ENCODE data around the gene VRK2.
A peak's percentile ranks its signal among the peaks of the same experiment; 100 is the strongest.

The VRK2 gene

DNA sequence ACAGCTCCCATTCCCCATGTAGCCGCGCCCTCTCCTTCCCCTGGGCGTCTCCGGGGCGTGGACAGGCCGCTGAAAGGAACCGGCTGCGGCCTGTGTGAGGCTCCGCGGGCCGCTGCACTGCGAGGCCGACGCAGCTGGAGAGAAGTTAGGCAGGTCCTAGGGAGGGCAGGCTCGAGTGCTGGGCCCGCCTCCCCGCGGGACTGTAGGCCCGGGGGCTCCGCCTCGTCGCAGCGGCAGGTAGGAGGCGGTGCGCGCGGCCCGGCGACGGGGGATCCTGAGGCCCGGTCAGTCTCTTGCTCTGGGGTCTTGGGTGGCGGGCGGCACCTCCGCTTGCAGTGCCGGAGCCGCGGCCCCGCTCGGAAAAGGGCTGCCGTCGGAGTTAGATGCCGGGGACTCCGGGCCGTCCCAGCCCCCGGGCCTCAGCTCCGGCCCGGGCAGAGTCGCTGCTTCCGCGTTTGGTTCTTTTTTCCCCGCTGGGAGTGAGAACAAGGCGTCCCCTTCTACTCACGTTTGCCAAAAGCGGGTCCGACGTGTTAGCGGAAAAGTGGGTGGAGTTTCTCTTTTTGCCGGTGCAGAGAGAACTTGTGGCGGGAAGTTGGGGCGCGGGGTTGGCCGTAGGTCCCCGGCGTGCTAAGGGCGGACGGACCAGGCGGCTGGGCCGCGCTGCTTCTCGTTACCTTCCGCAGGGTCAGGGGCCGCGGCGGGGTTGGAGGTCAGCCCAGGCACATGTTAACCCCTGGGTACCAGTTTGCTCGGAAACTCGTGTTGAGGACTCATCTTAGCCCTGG lies at the start of gene VRK2:
VRK2 (plus strand) TSS at position 222 of the 788 bp plus-strand sequence. CDS start 2,026 bp downstream, outside the sequence.
- peak; percentile 79 for DNase-seq (ENCODE audit: low read depth)

DNA sequence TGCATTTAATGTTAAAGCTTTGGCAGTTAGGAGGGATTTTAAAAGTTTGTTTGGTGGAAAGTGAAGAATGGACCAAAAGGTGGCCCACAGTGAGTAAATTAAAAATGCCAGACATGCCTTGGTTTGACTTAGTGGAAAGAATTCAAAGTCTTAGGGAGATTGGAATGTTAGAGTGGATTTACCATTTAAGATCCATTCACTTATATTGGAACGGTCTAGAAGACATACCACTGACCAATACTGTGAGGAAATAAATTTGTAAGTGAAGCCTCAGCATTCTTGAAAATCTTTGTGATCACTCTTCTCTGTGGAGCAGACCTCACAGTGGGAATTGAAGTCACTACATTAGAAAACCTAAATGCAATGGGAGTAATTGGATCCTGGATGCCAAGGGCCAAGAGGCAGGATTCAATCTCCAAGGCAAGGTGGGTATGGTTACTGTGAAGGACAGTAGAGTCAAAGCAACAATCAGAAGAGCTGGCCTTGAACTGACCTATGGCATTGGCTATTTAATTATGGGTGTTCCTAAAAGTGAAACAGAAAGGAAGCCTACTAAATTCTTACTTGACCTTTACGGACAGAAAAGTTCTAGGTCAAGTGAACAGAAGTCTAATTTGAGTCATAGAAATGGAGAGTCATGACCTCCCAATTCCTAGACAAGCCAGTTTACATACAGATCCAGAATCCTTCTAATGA lies 40.2 kb upstream of the VRK2 start:
- no peak for DNase-seq (ENCODE audit: low read depth)

DNA sequence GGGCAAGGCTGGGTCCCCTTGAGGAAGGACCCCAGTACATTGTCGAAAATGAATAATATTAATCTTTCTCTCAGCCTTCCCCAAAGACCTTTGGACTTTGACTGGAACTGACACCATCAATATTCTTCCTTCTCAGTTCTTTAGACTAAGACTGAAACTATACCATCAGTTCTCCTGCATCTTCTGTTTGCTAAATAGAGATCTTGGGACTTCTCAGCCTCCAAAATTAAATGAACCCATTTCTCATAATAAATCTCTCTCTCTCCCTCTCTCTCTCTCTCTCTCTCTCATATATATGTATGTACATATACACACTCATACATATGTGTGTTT lies 39.7 kb upstream of the VRK2 start:
- DNase-seq (ENCODE audit: low read depth): no peak

DNA sequence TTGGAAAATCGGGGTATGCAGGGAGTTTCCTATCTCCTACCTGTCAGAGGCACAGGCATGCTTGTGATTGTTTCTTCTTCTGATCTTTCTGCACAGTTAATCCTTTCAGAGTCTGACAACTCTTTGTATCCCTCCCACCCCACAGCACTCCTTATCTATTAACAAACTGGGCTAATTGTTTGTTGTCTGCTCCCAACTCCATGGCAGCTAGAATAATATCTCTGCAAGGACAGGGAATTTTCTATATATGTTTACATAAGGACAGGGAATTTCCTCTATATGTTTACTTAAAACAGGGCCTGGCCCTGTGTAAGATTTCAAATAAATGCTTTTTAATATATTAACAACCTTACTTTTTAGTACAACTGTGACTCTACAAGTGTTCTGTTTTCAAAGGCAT lies 36.0 kb upstream of the VRK2 start:
- DNase-seq (ENCODE audit: low read depth): no peak

DNA sequence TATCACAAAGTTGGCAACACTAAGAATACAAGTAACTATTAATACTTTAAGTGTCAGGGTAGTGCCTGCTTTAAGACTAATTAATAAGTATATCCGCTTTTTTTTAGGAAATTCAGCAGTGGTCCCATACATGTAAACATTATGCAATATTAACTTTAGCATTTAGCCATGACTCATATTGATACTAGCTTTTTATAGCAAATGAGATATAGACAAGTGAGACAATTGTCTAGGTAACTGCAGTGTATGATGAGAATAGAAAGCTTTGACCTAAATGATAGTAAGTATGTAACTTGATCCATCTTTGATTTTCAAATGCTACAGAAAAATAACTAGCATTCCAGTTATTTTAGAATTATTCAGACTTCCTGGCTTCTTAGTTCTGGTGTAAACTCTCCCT lies 27.4 kb upstream of the VRK2 start:
- no peak for DNase-seq (ENCODE audit: low read depth)

DNA sequence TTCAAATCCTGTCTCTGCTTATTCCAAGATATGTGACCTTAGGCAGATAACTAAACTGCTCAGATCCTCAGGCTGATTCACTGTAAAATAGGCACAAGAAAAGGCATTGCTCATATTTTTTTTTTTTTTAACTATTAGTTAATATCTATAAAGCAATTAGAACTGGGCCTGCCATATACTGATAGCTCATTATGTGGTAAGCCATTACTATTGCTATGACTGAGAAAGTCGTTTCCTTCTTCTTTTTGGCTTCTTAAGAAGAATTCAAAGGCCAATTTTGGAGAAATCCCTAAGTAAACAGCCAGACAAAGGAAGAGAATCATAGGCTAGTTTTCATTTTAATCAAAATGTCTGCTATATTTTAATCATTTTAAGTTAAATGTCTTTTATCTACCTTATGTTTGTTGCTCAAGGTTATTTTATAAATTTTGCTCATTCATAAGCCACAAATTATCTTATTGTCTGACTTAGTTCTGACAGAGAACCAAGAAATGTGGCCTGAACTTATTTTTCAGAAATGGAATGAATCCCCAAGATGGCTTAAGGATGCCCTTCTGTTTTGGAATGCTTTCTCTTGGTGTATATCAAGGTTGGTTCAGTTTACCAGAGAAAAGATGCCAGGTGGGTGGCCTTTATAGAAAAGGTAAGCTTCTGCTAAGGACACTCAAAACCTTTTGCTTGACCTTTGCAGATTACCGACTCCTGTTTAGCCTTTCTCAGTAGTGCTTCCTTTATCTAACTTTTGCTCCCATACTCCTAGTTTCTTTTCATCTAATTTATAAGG lies 21.3 kb upstream of the VRK2 start:
- no peak for DNase-seq (ENCODE audit: low read depth)

DNA sequence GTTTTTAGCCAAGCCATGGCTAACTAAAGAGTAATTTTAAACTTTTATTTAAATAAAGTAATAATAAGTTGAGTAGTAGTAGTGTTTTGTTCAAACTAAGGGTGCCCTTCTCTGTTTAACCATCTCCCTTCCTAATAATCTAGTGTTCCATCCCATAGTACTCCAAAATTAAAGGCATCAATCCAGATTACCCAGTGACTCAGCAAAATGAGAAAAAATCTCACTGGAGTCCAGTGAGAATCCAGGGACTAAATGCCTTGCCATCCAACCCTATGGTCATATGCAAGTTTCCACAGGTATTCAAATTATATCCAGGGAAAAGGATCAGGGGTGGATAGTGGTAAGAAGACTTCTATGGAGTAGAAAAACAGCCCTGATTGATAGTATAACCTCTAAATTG lies 19.6 kb upstream of the VRK2 start:
- no peak for DNase-seq (ENCODE audit: low read depth)

DNA sequence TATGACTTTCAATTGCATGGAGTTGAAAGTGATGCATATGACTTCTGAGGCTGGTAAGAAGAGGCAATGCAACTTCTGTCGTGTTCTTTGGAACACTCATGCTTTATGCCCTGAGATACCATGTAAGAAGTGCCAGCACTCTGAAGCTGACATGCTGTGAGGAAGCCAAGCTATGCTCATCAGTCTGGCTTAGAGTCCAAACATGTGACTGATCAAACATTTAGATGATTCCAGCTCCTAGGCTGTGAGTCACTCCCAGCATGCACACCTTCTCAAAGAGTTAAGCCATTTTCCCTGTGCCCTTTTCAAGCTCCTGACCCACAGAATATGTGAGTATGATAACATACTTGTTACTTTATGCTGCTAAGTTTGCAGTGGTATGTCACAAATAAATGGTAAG lies 15.8 kb upstream of the VRK2 start:
- DNase-seq (ENCODE audit: low read depth): no peak

DNA sequence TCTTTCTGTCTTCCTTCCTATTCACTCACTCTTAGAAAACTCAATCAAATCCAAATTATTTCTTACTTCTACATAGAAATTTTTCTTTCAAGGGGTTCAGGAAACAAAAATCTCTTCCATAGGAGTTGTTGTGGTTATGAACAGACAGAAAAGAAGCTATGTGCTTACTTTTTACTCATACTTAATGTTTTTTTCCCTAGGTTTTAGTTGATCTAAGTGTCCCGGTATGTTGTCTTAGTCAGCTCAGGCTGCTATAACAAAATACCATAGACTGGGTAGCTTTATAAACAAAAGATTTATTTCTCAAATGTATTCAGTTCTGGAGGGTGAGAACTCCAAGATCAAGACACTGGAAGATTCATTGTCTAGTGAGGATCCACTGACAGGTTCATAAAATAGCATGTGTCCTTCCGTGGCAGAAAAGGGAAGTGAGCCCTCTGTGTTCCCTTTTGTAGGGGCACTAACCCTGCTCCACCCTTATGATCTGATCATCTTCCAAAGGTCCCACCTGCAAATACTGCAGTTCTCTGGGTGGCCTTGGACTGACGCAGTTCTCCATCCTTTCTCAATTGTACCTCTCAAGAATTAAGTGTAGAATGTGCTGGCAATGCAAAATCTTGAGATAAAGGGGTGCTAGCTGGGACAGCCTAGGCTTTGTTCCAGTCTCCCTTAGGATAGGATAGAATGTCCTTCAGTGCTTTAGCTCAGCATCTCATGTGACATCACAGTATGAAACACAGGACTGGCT lies 14.4 kb upstream of the VRK2 start:
- no peak for DNase-seq (ENCODE audit: low read depth)

DNA sequence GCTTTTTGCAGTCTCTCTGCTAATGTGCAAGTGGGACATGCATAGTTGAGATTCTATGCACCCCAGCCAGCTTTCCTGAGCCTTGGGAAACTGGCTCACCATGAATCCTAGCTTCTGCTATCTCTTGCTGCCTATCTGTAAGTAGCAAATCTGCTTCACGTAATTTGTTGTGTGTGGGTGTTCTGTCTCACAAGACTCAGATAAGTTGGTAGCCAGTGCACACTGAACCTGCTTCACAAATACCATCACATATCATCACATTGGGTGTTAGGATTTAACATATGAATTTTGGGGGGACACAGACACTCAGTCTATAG lies 13.9 kb upstream of the VRK2 start:
- no peak for DNase-seq (ENCODE audit: low read depth)

DNA sequence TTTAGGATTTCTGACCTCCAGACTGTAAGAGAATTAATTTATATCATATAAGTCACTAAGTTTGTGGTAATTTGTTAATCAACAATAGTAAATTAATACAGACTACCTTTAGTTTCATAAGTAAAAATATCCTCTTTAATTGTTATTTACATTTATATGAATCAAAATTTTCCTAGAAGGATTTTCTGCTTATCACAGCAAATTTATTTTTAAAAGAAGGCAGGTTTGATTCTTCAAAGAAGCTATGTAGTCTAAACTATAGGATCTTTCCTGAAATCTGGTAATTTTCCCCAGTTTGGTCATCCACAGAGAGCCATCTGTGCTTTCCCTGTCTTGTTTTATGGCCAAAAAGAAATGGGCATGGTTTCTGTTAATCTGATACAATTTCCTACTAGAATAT lies 13.1 kb upstream of the VRK2 start:
- no peak for DNase-seq (ENCODE audit: low read depth)

DNA sequence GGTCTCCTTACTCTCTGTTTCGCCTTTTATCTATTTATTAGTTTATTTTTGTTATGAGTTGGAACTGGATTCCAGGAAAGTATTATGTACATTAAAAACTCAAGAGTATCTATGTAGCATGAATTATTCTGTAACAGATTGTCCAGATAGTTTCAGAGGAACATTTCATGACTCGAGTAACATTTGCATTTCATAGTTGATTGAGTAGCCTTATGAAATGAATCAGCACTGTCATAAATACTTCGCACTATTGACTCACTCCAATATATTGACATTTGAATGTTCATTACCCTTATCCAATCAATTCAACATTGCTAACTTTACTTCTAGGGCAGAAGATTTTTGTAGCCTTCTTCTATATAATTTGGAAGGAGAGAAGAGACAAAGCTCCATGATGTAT lies 11.3 kb upstream of the VRK2 start:
- DNase-seq (ENCODE audit: low read depth): no peak

DNA sequence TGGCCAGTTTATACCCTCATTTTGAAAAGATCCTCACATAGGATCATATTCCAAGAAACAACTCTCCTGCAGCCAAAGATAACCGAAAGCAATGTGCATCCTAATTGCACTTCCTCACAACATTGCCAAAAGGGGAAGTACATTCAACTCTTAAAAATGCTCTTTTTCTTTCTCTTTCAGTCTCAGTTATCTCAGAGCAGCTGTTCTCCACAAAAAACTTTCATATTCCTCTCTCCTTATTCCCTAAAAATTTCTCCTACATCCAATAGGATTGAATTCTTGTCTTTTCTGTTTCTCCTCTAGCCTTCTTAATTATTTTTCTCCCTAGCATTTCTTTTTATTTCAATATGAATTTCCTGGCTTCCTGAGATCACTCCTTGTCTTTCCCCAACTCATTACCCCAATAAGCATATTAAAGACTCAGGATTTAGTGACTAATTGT lies 7.4 kb upstream of the VRK2 start:
- DNase-seq (ENCODE audit: low read depth): peak; percentile 38

DNA sequence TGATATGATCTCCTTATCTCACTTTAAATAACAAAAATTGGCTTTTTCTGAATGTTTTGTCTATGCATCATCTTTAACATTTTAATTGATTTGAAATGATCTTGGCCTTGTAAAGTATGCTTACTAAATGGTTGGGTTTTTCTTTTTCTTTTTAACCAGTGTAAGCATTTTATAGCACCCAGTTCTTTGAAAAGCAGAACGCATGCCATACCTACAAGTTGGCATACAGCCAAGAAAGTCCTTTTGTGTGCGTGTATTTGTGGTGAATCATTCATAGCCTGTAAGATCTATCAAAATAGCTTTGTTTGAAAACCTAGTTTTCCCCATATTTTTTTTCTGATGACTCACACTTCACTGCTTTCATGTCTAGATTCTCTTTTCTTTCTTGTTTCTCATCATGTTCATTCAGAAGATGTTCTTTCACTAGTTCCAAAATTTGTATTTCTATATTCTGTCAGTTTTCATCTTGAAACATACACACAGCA lies 4.1 kb upstream of the VRK2 start:
- DNase-seq (ENCODE audit: low read depth): peak; percentile 47

DNA sequence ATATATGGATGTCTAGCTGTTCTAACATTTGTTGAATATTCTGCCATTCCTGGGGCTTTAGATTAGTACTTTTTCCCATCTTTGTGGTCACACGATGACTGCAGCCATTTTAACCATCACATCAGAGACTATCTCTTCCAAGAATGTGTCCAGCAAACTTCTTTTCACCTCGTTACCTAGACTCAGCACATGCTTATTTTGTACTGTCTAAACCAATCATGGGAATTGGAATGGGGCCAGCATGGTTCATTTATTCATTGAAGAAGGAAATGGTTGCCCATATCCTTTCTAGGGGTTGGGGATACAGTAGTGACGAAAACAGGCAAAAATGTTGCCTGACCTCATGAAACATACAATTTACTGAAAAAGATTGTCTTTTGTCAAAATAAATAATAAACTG lies 2.5 kb upstream of the VRK2 start:
- DNase-seq (ENCODE audit: low read depth): no peak

DNA sequence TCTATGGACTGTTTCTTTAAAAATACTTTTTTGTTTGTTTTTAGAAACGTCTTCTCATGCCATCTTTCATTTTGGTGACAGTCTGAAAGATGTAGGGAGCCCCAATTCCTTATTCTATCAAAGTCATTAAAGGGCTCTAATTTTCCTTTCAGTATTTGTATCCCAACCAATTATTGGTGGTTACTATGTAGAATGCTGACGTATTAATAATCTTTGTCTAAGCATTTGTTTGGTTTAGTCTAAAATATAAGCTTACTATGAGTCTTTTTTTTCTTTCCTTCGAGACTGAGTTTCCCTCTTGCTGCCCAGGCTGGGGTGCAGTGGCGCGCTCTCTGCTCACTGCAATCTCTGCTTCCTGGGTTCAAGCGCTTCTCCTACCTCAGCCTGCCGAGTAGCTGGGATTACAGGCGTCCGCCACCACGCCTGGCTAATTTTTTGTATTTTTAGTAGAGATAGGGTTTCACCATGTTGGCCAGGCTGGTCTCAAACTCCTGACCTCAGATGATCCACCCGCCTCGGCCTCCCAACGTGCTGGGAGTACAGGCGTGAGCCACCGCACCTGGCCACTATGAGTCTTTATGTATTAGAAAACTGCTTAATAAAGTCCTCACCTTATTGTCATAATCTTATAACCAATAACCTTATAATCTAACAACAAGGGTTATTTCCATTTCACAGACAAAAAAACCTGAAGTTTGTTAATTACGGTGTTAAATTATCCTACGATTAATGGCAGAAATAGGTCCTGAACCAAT lies 849 bp upstream of the VRK2 start:
- DNase-seq (ENCODE audit: low read depth): no peak

DNA sequence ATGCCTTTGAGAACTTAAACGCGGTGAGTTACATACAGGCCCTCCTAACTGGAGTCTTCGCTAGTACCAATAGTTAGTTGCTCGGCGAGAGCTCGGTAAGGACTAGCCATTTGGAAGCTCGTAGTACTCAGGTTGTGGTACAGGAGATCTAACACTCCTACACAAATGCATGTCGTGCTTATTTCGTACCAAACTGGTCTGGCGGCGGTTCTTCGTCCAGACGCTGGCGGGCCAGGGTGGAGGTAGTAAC lies 346 bp upstream of the VRK2 start:
- DNase-seq (ENCODE audit: low read depth): no peak

DNA sequence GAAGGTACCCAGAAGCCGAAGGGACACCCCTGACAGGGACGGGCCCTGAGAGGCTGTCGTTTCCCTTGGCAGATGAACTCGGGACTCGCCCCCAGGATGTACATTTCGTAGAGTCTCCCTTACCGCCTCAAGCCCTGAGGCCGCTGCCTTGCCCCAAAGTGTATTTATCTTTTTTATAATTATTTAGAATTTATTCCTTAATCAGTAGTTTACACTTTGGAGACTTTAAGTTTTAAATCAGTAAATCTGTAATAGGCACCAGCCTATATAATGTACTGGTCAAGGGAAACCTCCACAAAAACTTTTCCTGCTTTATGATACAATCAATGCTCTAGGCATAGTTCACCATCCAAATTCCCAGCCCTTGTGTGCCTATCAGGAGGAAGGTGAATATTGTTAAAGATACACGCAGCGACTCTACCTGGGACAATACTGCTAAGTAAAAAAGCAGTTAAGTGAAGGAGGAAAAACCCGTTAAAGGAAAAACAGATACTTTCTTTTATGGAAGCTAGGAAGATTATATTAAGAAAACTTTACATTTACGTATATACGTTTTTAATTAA lies 848 bp downstream of the VRK2 start:
- DNase-seq (ENCODE audit: low read depth): no peak

DNA sequence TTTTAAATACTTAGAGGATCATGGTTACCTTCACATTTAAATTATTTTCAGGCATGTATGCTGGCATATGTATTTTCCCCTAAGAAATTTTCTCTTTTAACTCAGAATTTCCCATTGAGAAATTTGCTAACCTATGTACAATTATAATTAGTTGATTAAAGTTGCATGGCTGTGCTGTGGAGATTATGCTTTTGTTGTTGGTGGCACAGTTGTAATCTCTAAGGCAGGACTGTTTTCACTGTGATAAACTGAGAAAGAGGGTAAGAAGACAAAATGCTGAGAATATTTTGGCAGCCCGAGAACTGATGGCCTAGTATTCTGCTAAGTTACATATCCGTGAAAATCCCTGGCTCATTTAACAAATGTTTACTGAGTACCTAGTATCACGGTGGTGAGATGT lies 1.4 kb downstream of the VRK2 start:
- DNase-seq (ENCODE audit: low read depth): no peak

DNA sequence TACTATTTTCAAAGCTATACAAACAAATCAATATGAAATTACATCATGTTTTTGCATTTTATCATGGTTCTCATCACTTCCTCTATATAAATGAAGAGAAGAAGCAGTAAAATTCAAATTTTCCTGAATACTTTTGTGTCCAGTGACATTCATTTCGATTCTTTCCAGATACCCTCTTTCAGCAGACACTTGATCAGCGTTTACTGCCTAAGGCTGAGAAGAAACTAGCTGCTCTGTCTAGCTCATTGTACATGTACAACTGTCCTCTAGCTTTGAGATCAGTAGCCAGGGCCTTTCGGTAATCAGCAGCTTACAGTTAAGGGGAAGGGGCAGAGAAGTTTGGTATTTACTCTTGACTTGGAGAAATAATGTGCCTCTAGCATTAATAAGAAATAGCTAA lies 4.8 kb downstream of the VRK2 start:
- no peak for DNase-seq (ENCODE audit: low read depth)

DNA sequence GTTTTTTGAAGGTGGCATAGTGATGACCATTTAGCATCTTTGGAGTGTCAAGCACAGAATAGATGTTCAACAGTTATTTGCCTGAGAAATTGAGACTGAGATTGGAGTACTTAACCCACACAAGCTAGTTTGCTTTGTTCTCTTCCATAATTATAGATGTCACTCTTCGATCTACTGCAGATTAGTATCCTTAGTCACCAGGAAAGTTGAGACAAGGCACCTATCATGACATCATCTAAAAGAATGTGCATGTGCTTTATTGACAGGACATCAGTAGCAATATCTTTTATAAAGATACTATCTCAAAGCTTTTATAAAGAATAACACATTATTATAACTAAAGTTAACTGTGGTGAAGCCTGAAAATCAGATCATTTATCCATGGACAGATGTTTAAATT lies 6.4 kb downstream of the VRK2 start:
- no peak for DNase-seq (ENCODE audit: low read depth)

DNA sequence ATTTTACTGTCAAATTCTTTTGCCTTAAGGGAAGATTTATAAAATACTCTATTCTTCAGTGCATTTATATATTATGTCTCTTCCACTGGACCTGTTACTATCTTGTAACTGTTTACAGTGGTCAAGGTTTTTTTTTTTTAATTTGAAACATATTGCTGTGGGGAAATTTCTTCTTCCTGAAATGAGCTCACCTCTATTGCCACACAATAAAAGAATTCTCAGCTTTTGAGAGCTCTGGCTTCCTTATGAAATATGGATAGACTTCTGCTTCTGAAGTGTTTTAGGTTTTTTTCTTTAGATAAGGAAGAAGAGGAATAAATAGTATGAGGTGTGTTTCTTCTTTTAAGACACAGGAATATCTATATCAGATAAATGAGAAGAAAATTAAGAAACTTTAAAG lies 7.7 kb downstream of the VRK2 start:
- DNase-seq (ENCODE audit: low read depth): peak; percentile 17
